Activated CD4-positive, CD25-positive, alpha-beta regulatory T cell treated with anti-CD3 and anti-CD28 coated beads, Interleukin-2, amount 50 U/mL, for 24 hours (primary cell): Measurements from ENCODE around the gene EZR.

Experiments
- ATAC-seq, 2 donors: fragments of 150-1000 bp; cut with Tn5 transposase; one replicate each; pipeline ENCODE4 v1.10.0; 2021; ENCODE audit warnings: mild to moderate bottlenecking in 1 of 2, moderate library complexity in 1 of 2

Gene EZR

DNA sequence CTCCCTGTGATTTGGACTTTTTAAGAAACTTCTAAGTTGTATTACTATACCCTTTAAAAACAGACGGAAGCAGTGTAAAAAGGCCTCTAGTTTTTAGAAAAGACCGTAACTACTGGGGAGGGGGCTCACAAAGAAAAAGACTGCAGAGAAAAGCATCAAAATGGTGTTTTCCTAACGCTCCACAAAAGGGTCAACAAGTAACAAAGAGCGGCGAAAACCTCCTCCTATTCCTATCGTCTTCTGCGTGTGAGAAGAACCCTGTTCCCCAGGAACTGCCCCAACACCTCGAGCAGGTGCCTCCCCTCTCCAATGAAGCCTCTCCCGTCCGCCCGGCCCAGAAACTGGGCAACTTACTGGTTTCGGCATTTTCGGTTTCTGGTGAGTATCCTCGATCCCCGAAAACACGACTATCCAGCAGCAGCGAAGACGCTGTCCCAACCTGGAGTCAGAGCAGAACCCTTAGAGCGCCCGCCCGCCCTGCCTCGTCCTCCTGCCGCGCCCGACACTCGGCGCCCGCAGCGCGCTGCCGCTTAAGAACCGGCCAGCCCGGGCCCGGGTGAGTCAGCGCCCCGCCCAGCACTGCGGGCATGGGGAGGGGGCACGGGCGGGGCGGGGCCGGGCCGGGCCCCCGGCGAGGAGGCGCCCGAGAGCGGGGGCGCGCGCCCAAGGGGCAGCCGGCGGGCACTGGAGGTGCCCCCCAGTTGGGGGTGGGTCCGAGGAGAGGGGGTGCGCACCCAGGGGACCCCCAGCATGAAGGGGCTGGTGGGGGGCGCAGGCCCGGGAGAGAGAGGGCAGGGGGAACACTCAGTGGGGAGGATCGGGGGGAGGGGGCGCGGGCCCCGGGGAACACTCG is 1.2 kb downstream of the EZR start:
- peak; percentile 64 to 65 for ATAC-seq

DNA sequence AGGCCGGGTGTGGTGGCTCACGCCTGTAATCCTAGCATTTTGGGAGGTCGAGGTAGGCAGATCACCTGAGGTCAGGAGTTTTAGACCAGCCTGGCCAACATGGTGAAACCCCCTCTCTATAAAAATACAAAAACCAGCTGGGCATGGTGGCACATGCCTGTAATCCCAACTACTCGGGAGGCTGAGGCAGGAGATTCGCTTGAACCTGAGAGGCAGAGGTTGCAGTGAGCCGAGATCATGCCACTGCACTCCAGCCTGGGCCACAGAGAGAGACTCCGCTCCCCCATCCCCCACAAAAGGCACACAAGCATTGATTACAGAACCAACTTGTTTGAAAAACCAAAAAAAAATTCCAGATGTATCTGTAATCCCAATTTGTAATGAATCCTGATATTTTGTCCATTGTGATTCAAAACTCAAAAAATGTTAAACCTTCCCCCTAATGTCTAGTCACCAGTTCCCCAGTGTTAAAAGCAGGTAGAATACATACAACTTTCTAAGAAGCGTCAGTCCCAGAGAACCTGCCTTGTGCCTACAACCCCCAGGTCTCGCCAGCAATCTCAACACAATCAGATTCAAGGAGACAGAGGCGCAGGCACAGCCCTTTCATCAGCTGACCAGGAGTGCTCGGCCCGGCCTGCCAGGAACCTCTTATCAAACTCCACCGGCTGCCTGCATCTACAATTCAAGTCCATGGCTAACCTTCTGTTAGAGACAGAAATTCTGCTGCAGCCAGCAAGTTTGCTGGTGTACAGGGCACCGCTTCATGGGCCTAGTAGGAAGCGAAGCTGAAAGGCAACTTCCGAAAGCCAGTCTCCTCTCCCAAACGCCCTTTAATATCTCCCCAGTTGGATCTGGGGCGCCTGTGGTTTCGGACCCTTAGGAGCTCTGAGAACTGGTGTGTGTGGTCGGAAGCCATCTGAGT is 2.1 kb downstream of the EZR start:
- ATAC-seq, result no peak

DNA sequence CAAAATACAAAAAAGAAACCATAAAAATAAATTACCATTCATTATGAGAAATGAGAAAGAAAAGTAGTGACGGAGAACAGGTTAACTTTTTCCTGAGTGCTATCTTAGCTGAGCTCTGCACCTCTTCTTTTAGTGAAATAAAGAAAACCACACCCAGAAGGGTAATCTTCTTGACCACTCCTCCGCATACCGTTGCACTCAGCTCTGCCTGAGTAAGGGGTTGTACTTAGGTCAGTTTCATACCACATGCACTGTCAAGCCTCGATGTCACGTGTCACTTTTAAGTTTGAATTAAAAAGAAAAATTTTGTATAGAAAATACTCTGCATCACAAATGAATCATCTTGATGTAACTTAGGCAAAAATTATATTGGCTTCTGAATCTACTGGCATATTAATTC is 2.8 kb downstream of the EZR start:
- peak; percentile 27 to 41 for ATAC-seq

DNA sequence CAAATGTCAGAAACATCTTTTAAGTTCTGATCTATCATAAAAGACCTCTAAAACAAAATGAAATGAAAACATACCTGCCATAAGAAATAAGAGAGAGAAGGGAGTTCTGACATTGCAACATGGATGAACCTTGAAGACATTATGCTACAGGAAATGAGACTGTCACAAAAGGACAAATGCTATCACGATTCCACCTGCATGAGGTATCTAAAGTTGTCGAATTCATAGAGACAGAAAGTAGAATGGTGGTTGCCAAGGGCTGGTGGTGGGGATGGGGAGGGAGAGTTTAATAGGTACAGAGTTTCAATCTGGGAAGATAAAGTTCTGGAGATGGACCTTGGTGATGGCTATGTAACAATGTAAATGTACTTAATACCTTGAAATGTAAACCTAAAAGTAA is 3.3 kb downstream of the EZR start:
- peak in 1 of 2 donors; percentile 8 for ATAC-seq

DNA sequence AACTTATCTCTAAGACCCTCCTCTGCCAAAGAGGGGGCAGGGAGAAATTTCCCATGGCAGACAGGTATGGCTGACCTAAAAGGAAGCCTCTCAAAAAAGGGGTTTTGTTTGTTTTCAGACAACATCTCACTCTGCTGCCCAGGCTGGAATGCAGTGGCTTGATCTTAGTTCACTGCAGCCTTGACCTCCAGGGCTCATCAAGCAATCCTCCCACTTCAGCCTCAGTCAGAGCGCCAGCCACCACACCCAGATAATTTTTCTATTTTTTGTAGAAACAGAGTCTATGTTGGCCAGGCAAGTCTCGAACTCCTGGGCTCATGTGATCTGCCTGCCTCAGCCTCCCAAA is 3.8 kb downstream of the EZR start:
- ATAC-seq, result no peak

DNA sequence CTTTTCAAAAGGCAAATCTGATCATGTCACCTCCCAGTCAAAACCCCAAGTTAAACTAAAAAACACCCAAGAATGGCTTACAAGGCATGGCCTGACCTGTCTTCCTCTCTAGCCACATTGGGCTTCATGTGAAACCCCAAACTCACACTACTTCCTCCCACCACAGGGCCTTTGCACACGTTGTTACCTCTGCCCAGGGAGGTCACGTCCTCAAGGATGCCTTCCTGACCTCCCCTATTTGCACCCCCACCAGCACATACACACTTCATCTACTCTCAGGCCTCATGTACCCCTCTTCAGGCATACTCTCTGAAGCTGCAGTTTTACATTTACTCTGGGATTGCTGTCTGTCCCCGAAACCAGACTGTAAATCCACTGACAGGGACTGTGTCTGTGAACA is 6.1 kb downstream of the EZR start:
- no peak for ATAC-seq

DNA sequence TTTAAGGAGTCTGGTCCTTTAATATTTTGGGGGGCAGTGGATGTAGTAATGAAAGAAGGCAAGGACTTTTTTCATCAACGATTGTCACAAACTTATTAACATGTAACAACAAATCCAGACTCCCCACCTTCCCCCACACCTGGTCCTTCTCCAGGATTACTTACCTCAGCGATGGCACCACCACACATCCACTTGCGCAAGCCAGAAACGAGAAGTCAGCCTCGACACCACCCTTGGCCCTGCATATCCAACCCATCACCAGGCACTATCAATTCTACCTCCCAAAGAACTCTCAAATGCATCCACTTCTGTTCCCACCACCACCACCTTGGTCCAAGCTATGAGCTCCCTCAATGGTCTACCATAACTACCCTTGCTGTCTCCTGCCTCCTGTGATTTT is 6.6 kb downstream of the EZR start:
- no peak for ATAC-seq

DNA sequence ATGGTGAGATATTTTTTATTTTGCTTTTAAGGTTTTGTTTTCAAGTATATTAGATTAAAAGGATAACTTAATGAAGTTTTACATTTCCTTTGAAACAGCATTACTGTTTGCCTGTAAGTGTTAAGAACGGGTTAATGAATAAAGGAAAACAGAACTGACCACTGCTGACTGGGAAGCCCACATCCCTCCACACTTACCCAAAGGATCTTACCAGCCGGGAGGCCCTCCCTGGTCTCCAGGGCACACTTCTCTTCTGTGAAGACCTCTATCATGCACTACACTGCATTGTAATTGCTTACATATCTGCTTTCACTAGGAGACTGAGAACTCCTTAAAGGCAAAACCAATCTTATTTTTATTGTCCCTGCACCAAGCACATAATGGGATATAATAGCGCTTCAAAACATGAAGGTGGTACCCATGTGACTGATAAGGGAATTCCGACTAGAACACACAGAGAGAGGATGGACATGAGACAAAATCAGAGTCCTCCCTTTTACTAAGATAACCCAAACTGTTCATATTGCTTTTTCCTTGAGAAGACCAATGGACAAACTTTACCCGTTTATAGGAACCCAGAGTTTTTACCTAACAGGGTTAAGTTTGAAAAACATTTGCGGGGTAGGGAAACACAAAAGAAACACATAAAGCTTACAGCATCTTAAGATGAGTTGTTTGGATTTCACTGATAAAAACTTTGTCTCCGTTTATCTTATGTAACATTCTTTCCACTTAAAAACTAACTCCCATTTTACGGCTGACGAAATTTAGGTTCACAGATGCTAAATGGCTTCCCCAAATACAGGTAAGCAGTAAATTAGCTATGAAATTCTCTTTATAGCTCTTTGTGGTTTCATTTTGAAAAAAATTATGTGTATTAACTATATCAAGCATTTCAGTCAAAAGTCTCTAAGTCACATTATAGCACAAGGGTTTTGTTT is 8.7 kb downstream of the EZR start:
- no peak for ATAC-seq

DNA sequence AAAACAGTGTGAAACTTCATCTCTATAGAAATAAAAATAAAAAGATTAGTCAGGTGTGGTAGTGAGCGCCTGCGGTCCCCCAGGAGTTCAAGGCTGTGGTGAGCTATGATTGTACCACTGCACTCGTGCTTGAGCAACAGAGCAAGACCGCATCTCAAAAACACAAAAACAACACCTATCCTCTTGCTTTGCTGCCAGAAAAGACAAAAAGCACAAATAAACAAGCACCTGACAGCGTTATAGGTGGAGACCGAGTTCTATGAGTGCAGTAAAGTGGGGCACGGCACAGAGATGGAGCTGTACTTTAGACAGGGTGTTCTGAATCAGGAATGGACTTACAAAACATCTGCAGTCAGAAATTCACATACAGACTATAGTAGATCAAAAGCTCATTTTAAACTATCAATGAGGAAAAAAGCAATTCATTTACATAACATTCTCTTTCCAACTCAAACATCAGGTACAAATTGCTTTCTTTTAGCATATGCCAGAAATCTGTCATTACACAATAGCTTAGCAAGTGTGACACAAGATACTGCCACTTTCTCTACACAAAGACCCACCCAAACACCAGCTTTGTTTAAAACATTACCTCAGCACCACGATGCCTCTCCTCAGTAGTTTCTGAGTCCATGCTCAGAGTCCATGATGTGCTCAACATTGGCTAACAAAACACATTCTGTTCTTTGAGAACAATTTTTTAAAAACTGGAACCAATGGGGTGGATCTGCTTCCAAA is 10.1 kb downstream of the EZR start:
- ATAC-seq, result peak; percentile 89

DNA sequence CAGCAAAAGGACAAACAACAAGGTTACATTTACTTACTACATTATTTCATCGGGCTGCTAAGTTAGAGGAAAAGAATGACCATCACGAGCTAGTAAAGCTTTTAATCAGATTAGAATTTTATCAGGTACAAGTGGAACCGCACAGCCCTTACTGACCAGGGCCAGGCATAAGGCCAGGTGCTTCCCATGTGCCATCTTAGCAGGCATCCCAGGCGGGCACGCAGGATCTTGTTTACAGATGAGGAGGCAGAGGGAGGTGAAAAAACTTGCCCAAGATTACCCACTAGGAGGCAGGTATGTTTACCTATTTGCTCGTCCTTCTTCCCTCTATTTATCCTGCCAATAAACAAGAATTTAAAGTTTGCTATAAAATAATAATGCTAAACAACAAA is 10.7 kb downstream of the EZR start:
- no peak for ATAC-seq

DNA sequence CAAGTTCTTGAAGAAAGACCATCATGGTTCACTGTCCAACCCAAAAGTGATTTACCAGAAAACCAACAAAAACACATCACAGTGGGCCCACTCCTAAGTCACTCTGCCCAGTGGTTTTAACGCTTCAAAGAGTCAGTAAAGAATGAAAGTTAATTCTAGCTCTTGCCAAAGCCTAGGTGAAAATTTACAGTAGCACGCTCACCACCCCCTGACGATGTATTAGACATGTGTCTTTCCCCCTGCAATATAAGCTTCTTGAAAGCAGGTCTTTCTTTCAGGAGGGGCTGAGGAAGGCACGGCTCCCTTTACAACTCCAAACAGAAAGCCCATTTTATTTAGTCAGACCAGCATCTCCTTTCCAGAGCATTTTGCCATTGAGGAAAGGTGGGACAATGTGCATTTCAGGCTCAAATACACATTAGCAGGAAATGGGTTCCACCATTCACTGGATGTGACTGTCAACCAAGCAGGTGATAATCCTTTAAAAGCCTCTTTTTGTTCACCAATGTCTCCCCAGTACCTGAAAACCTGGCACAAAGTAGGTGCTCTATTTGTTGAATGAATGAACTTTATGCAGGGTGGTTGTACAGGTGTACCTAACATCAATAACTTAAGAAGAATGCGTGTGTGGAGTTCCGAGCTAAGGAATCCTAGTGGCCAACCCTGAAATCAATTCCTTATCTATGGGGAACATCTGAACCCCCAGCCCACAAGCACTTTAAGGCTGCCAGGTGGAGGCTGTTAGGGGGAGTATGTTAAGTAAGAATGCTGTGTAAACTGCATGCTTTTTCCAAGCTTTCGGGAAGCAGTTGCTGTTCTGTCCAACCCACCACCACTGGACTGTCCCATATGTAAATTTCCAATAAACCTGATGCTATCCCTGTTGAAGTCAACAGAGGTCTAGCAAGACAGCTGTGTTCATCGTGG is 11.4 kb downstream of the EZR start:
- ATAC-seq, result no peak

DNA sequence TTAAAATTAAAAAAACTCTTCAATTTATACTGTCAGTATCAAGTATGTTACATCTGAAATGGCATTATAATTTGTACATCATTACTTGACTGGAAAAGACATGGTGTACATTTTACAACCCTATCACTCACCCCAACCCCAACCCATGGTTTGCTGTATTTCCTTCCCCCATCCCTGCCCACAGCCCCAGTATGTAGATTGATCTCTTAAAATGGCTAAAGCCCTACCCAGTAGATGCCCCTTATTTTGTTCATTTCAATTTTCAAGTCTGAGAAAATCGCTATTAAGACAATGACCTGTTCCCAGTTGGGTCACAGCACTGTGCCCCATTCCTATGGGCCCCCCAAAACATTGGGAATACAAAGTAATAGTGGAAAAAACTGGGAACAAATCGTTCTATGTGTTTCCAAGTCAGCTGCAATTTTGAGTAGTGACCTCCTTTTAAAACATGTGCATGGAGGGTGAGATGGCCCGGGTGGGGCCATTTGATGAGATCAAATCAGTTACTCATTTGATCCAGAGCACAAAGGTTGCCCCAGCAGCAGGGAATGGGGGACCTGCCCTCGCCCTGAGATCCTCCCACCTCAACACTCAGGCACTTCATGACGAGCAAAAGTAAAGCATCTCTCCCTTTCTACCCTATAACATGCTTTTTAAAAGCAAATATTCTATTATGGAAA is 13.3 kb downstream of the EZR start:
- no peak for ATAC-seq

DNA sequence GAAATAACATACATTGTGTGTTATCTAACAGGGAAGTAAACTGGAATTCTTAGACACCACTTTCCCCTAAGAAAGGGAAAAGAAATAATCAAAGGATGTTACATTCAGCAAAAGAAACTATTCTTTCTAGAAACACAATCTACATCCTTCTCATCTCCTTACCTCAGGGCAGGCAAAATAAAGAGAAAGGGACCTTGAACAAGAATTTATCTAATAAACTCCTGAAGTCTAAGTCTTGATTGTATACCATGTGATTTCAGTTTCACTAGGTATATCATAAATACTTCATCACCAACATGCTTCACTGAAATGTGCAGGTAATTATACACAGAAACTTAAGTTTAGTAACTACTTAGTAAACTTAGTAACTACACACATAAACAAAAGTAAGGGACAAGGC is 15.0 kb downstream of the EZR start:
- ATAC-seq, result peak in 1 of 2 donors; percentile 19

DNA sequence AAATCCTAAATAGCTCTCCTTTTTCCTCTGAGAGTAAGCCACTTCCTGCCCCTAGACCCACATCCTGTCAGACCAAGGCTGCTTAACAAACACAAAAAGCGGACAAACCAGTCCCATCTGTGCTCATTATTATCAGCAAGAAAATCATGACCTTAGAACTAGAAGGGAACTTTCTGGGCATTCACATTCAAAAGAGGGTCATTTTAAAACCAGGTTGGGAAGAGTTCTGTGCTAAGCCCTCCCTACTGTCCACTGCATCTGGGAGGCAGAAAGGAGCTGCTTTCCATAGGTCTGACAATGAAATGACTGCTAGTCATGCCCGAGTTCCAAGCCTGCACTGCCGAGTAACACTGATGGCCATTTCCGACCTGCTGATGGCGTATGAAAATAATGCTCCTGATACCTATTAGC is 15.4 kb downstream of the EZR start:
- ATAC-seq, result no peak

DNA sequence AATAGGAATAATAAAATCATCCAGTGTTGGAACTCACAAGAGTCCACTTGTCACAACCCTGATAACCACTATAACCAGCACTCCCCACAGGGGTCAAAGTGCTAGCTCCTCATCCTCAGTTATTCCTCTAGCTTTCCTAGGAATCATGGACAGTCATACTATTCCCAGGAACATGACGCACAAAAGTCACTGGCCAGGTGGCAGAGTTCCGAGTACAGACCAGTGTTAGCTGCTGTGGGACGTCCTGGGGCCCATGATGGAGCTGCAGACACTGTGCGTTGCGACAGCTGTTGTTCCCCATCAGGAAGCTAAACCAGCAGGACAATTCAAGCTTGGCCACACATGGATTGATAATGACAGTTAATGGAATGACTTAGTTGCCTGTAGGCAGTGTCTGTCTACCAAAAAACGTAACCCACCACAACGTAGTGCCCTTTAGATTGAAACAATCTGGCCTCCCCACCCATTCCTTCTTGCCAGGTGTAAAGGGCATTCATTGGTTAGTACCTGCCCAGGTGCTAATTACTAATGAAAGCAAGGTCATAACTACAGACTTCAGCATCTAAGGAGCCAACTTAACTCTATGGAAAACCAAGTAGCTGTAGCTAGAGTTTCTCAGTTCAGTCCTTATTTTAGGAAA is 17.4 kb downstream of the EZR start:
- no peak for ATAC-seq

DNA sequence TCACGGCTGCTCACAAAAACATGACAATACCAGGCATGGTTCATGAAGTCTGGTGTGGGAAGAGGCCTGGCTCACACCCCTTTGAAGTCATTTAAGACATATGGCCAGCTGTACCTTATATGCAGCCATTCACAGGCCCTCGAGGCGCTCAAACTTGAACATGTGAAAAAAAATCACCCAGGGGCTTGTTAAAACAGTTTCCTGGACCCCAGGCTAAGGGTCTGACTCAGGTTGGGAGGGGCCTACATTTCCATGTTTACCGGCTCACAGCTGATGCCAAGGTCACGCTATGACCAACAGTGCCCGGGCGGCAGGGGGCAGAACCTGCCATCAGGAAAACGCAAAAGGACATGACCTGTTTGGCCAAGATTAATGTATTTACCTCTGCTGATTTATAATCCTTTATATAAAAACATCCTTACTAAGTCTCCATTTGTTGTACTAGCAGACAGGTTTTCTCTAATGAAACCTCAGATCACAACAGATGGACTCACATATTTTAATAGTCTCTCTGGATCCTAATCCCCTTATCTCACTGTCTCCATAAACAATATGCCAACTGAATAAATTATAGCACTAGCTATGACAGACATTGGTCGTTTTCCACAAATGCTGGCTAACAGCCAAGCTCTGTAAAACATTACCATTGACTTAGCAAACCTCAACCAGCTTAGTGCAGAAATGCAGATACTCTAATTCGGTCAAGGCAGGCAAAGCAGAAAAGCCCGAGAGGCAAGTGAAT is 19.9 kb downstream of the EZR start:
- ATAC-seq, result no peak

DNA sequence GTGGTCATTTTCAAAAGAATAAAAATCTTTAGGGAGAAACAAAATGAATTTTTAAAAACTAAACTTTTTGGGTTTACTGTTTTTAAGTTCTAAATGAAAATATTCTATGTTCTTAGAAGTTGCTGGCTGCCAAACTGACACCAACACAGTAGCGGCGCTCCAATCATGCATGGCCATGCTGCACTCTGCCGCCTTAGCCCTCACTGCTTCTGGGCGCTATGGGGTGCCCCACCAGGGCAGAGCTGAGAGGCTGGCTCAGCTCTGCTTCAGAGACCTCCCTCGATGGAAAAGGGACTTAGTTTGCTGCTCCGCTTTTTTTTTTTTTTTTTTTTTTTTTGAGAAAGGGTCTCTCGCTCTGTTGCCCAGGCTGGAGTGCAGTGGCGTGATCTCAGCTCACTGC is 20.9 kb downstream of the EZR start:
- ATAC-seq, result no peak

DNA sequence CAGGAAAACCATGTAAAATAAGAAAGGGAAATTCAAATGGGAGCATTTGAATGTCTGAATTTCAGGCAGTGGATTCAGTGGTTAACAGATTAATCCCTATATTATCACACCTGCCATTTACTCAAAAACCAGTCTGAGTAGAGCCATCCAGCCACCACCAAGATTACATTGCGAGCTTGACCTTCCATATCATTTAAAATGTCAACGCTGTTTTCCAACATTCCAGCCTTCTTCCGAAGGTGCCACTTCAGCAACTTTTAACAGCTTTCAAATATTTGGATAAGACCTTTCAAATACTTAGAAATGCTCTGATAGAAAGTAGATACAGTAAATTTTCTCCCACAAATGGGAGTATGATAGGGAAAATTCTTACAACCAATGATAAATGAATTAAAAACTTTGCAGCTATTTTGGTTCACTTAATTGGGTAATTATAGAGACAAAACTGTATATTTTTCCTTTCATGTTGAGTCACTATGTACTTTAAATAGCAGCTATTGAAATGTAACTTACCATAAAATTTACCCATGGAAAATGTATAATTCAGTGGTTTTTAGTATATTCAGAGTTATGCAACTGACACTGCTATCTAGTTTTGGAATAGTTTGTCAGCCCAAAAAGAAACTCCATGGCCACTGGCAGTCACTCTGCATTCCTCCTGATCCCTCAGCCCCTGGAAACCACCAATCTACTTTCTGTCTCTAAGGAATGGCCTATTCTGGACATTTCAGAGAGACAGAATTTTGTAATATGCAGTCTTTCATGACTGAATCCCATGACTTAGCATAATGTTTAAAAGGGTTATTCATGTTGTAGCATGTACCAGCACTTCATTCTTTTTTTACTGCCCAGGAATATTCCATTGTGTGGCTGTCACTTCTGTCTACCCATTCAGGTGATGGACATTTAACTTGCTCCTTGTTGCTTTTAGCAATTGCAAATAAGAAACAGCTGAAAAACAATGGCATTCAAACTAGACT is 21.5 kb downstream of the EZR start:
- ATAC-seq, result peak; percentile 47 to 64
